ENCODE measurements around the gene CORO2A. TPM values are rescaled to one million over a fixed set of nuclear protein-coding genes. Genes with fewer than 3 reads are reported as not detected.

Gene CORO2A
- total and polyA plus RNA-seq, 2 of the 8 experiments (the other 6 are each of a cell fraction or from before 2014, with no cell fraction given) = 13.7 to 27.9 TPM

DNA sequence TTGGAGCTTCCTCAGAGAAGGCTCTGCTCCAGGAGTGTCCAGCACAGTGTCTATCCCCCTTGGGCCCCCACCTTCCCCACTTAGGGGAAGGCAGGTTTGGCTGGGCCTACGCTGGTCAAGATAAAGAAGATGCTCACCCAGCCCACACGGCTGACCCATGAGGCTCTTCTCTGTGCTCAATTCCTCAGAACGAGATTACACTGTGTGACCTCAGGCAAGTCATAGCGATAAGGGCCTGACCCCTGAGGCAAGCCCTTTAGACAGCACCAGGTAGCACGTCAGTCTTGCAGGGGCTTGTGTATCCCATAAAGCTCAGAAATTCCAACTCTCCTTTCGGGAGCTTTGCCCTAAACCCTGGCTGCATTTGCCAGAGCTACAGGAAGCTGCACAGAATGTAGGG, 32.6 kb downstream of the CORO2A start:
- H2BK20ac ChIP-seq (ENCODE audit: low read length) = no peak overlapping the region
- H4K5ac ChIP-seq (ENCODE audit: insufficient read length, low read depth, low read length) = no peak overlapping the region
- DNase-seq (ENCODE audit: low read depth in 1 of 2, low spot score in 2 of 2) = no peak
- no peak overlapping the region for H3K56ac ChIP-seq (replicated peaks; ENCODE audit: insufficient read length, low read depth, low read length)
- H4K20me1 ChIP-seq (replicated peaks in 1 of 2; ENCODE audit: control insufficient read depth in 1 of 2, insufficient read depth in 2 of 2, low read length in 2 of 2) = peaks cover 3 to 8% of the 10 kb centered on the region in 2 experiments
- H3K36me3 ChIP-seq (ENCODE audit: control insufficient read depth in 2 of 4, insufficient read depth in 4 of 4, low read length in 3 of 4) = peaks cover 0 to 4% (median 0%) of the 10 kb centered on the region in 4 experiments; a peak in 2 of 8 replicates
- no peak overlapping the region for H4K91ac ChIP-seq (replicated peaks; ENCODE audit: insufficient read length, low read length)
- H3K23me2 ChIP-seq (ENCODE audit: low read depth, low read length) = no peaks in the 10 kb centered on the region
- H2AK5ac ChIP-seq (ENCODE audit: low read depth, low read length) = no peak overlapping the region
- no peak overlapping the region for H3K27ac ChIP-seq (ENCODE audit: low read depth, low read length)
- WGBS, 2 experiments (ENCODE audit: extremely low coverage in 1 of 2, insufficient coverage in 1 of 2, insufficient read length in 1 of 2, insufficient replicate concordance in 2 of 2, low coverage in 1 of 2, low lambda C conversion rate in 2 of 2, missing lambda C conversion rate in 1 of 2) = 78% methylated on average over 6 of the region's 6 CpGs; no CpG with 5 or more reads in 1 of the 2 experiments
- no peaks in the 10 kb centered on the region; a peak in 1 of 7 replicates for H3K4me1 ChIP-seq (replicated peaks in 1 of 4; ENCODE audit: control insufficient read depth in 3 of 4, insufficient read depth in 4 of 4, low read length in 3 of 4)
- H2AFZ ChIP-seq (ENCODE audit: low read length) = no peak overlapping the region
- H2BK120ac ChIP-seq (replicated peaks; ENCODE audit: low read depth, low read length) = no peak overlapping the region
- no peak for FAIRE-seq
- H3K4me2 ChIP-seq (ENCODE audit: insufficient read depth in 1 of 2, low read depth in 2 of 2, low read length in 2 of 2) = no peak overlapping the region
- no peak overlapping the region for H3K9ac ChIP-seq (replicated peaks in 1 of 4; ENCODE audit: extremely low read depth in 1 of 4, low read depth in 3 of 4, low read length in 3 of 4)
- no peak overlapping the region for H3K23ac ChIP-seq (ENCODE audit: insufficient read length)
- no peak overlapping the region for H4K8ac ChIP-seq (ENCODE audit: extremely low read depth, insufficient read depth, low read length)
- H3K79me1 ChIP-seq (ENCODE audit: low read depth, low read length) = peaks cover 6% of the 10 kb centered on the region
- POLR2A ChIA-PET (ENCODE audit: partially characterized antibody) = interaction anchor here (1.0 to 1.5 kb wide), 2 partner anchors 8 to 12 kb away, joined by 3 to 5 read pairs; no protein-coding TSS in a partner anchor
- H2BK5ac ChIP-seq (ENCODE audit: low read depth, low read length) = peak overlapping the region; percentile 24; the same call in 1 of the 2 replicates
- H3K18ac ChIP-seq (ENCODE audit: extremely low read depth, low read length) = no peak overlapping the region
- H3K9me3 ChIP-seq (ENCODE audit: insufficient read depth in 2 of 2, low read depth in 1 of 2, low read length in 1 of 2) = no peaks in the 10 kb centered on the region
- H3K27me3 ChIP-seq (replicated peaks in 1 of 4; ENCODE audit: control insufficient read depth in 3 of 4, extremely low read depth in 1 of 4, insufficient read depth in 3 of 4, low read length in 3 of 4) = peaks cover 0 to 2% (median 0%) of the 10 kb centered on the region in 4 experiments; a peak in 1 of 7 replicates
- H3K4ac ChIP-seq (replicated peaks; ENCODE audit: insufficient read length, low read depth, low read length) = no peak overlapping the region
- no peaks in the 10 kb centered on the region for H3K79me2 ChIP-seq (ENCODE audit: control insufficient read depth in 1 of 2, insufficient read depth in 2 of 2, low read length in 2 of 2)
- no peak overlapping the region for H2BK15ac ChIP-seq (ENCODE audit: low read length)
- H3K4me3 ChIP-seq (ENCODE audit: extremely low read depth in 1 of 4, insufficient read depth in 2 of 4, low read depth in 3 of 4, low read length in 4 of 4) = no peak overlapping the region
- CTCF ChIA-PET (ENCODE audit: partially characterized antibody) = interaction anchor here (0.9 to 1.4 kb wide), 6 partner anchors 10 to 104 kb away, joined by 3 to 5 read pairs (median 3); no protein-coding TSS in a partner anchor
- H3K14ac ChIP-seq (ENCODE audit: insufficient read length) = no peak overlapping the region
- no peak overlapping the region for H2BK12ac ChIP-seq (ENCODE audit: low read depth, low read length)
